ENCODE measurements around the gene HLA-DPA1. TPM values are rescaled to one million over a fixed set of nuclear protein-coding genes. Genes with fewer than 3 reads are reported as not detected.

The HLA-DPA1 gene
- total RNA-seq, 1 experiment from 2014 or later = 2.6 TPM

GRCh38 chr6:33095681-33096080 lies 22.2 kb upstream of the HLA-DPA1 start:
- Histone ChIP-seq H3K79me1 (ENCODE audit: insufficient read depth, low read depth, low read length, poor library complexity, severe bottlenecking) (no peaks in the 10 kb centered on the region), H3K4me1 (ENCODE audit: insufficient read depth, low read length) (no peaks in the 10 kb centered on the region), H3K18ac (ENCODE audit: insufficient read length, low read depth, low read length) (no peak overlapping the region), H3T11ph (ENCODE audit: low read length) (no peak overlapping the region), H3K79me2 (ENCODE audit: insufficient read depth, low read length) (no peaks in the 10 kb centered on the region), H4K8ac (replicated peaks; ENCODE audit: insufficient read length, low read depth, low read length) (no peak overlapping the region), H3K23ac (ENCODE audit: insufficient read length, low read depth, low read length) (no peak overlapping the region), H3K56ac (ENCODE audit: insufficient read length, low read depth, low read length) (no peak overlapping the region), H4K20me1 (ENCODE audit: control insufficient read depth, insufficient read depth, insufficient read length) (no peaks in the 10 kb centered on the region), H3K23me2 (ENCODE audit: insufficient read length, low read depth, low read length, poor library complexity, severe bottlenecking) (no peaks in the 10 kb centered on the region), H2BK15ac (ENCODE audit: low read depth, low read length) (no peak overlapping the region), H4K91ac (ENCODE audit: insufficient read length, low read depth, low read length) (no peak overlapping the region), H4K5ac (ENCODE audit: insufficient read length, low read depth, low read length) (no peak overlapping the region), H2BK12ac (ENCODE audit: insufficient read length, low read depth, low read length) (no peak overlapping the region), H3K27me3 (ENCODE audit: insufficient read depth, low read length) (no peaks in the 10 kb centered on the region), H2AFZ (ENCODE audit: low read length) (no peak overlapping the region), H2BK20ac (ENCODE audit: low read depth, low read length, poor library complexity, severe bottlenecking) (no peak overlapping the region), H3K4me2 (ENCODE audit: insufficient read depth, insufficient read length, low read length) (no peak overlapping the region), H3K9ac (ENCODE audit: extremely low read depth, insufficient read length, low read length) (no peak overlapping the region), H3K9me3 (ENCODE audit: control insufficient read depth, low read depth, low read length) (no peaks in the 10 kb centered on the region), H2BK5ac (ENCODE audit: insufficient read length, low read length) (no peak overlapping the region), H2AK5ac (ENCODE audit: insufficient read length, low read length) (no peak overlapping the region), H2BK120ac (ENCODE audit: low read depth, low read length, poor library complexity, severe bottlenecking) (no peak overlapping the region), H3K14ac (ENCODE audit: insufficient read depth, low read length) (no peak overlapping the region), H3K27ac (ENCODE audit: insufficient read length, low read depth, low read length) (no peak overlapping the region), H3K4ac (ENCODE audit: low read depth, low read length) (no peak overlapping the region)
- Mint-ChIP-seq H3K4me3 (no peak overlapping the region), H3K9me3 (peaks cover 21% of the 10 kb centered on the region in 2 experiments), H3K27me3 (ENCODE audit: low read depth) (peaks cover 17% of the 10 kb centered on the region), H3K27ac (no peak overlapping the region), H3K36me3 (ENCODE audit: insufficient read depth in 1 of 3, low read depth in 3 of 3) (peaks cover under 1 to 16% (median 12%) of the 10 kb centered on the region in 3 experiments; a peak in 6 of 7 replicates), H3K4me1 (peaks cover 4% of the 10 kb centered on the region in 2 experiments; a peak in 2 of 4 replicates)
- WGBS (ENCODE audit: extremely low coverage, insufficient read length, low lambda C conversion rate) = no CpG with 5 or more reads among the region's 1 CpG
- DNase-seq = no peak
- TF ChIP-seq CTCF (conservative IDR thresholded peaks at IDR 0.05) = no peak

All from H9 (cell line).